IPS DF 6.9 (cell line): ENCODE results near the gene METTL3.

Experiments
- DNase-seq: peaks from one replicate; pipeline ENCODE4 v3.0.0-alpha.2; 2013; ENCODE audit warnings: low read depth, low spot score
- H3K27ac ChIP-seq: one replicate; pipeline ENCODE4 v1.5.1; 2013; ENCODE audit warnings: low read length, control low read depth
- H3K27me3 ChIP-seq: 2 replicates; pipeline ENCODE4 v1.6.1; 2013; ENCODE audit warnings: mild to moderate bottlenecking, low read length; ENCODE audit not compliant: control insufficient read depth, insufficient read depth
- H3K36me3 ChIP-seq: 2 replicates; pipeline ENCODE4 v1.6.1; 2013; ENCODE audit warnings: low read length; ENCODE audit not compliant: control insufficient read depth, insufficient read depth
- H3K4me1 ChIP-seq: 2 replicates; pipeline ENCODE4 v1.6.1; 2013; ENCODE audit warnings: low read length; ENCODE audit not compliant: control insufficient read depth, insufficient read depth
- H3K4me3 ChIP-seq: 2 replicates; pipeline ENCODE4 v1.5.1; 2013; ENCODE audit warnings: mild to moderate bottlenecking, low read length
- H3K9me3 ChIP-seq: 2 replicates; pipeline ENCODE4 v1.6.1; 2013; ENCODE audit warnings: low read length, inconsistent platforms; ENCODE audit not compliant: control insufficient read depth, insufficient read depth
- WGBS: extraction: QIAGEN DNeasy Blood & Tissue Kit; methylation state at CpG from one replicate; pipeline ENCODE4 v1.1.7; 2013; ENCODE audit warnings: mixed read lengths, missing lambda C conversion rate; ENCODE audit not compliant: insufficient read length, insufficient coverage; 5-methylcytosine and 5-hydroxymethylcytosine counted together

METTL3 gene

GRCh38 chr14:21476925-21477681, 34.0 kb downstream of the METTL3 start, which contains the start of the genes RAB2B and TOX4:
Gene RAB2B, minus strand, starts transcription at chr14:21476959. Its CDS starts 87 bp downstream, at chr14:21476872.
Gene TOX4, plus strand, starts transcription at chr14:21477195. Its CDS starts 84 bp downstream, at chr14:21477279.
- H3K27ac ChIP-seq = no peak within 1 kb of the TSS
- no CpG with 5 or more reads among the region's 49 CpGs for WGBS
- no peaks in the 10 kb centered on the region for H3K27me3 ChIP-seq
- no peaks in the 10 kb centered on the region for H3K36me3 ChIP-seq
- no peaks in the 10 kb centered on the region for H3K9me3 ChIP-seq
- peak; percentile 100 for DNase-seq
- H3K4me3 ChIP-seq = peak within 1 kb of the TSS; percentile 88
- no peaks in the 10 kb centered on the region for H3K4me1 ChIP-seq

- Histone ChIP-seq H3K27ac (no peak overlapping the region), H3K4me3 (peak overlapping the region; percentile 88; the same call in 1 of the 2 replicates), H3K4me1 (no peaks in the 10 kb centered on the region), H3K9me3 (no peaks in the 10 kb centered on the region), H3K36me3 (no peaks in the 10 kb centered on the region), H3K27me3 (no peaks in the 10 kb centered on the region)
- DNase-seq = no peak
- no CpG with 5 or more reads among the region's 27 CpGs for WGBS
Measured at GRCh38 chr14:21476523-21476924, 34.6 kb downstream of the METTL3 start.

GRCh38 chr14:21475767-21476522, 35.2 kb downstream of the METTL3 start:
- H3K9me3 ChIP-seq = no peaks in the 10 kb centered on the region
- DNase-seq = no peak
- WGBS = 100% methylated on average over 4 of the region's 10 CpGs
- no peaks in the 10 kb centered on the region for H3K27me3 ChIP-seq
- no peak overlapping the region for H3K27ac ChIP-seq
- no peaks in the 10 kb centered on the region for H3K4me1 ChIP-seq
- H3K4me3 ChIP-seq = peak overlapping the region; percentile 88; the same call in 1 of the 2 replicates
- H3K36me3 ChIP-seq = no peaks in the 10 kb centered on the region

GRCh38 chr14:21467616-21468015, 43.5 kb downstream of the METTL3 start:
- Histone ChIP-seq H3K27me3 (no peaks in the 10 kb centered on the region), H3K4me1 (no peaks in the 10 kb centered on the region), H3K4me3 (no peak overlapping the region), H3K36me3 (peaks cover 7% of the 10 kb centered on the region; the same call in 1 of the 2 replicates), H3K9me3 (no peaks in the 10 kb centered on the region), H3K27ac (no peak overlapping the region)
- no CpG with 5 or more reads among the region's 1 CpG for WGBS
- no peak for DNase-seq

- H3K27me3 ChIP-seq = no peaks in the 10 kb centered on the region
- no CpG with 5 or more reads among the region's 36 CpGs for WGBS
- H3K4me3 ChIP-seq = peak within 1 kb of the TSS; percentile 82
- peak; percentile 100 for DNase-seq
- no peaks in the 10 kb centered on the region for H3K9me3 ChIP-seq
- H3K36me3 ChIP-seq = no peaks in the 10 kb centered on the region; the same call in 1 of the 2 replicates
- no peak within 1 kb of the TSS for H3K27ac ChIP-seq
- 0 out of 2 replicates have a peak, but pooled peaks cover 1% of the 10 kb centered on the region for H3K4me1 ChIP-seq
Measured at GRCh38 chr14:21455912-21456667, 55.0 kb downstream of the METTL3 start, which contains the start of gene CHD8. Gene CHD8, minus strand, starts transcription at chr14:21456123. Its CDS starts 24,480 bp downstream, at chr14:21431643.

- no CpG with 5 or more reads among the region's 17 CpGs for WGBS
- no peaks in the 10 kb centered on the region for H3K27me3 ChIP-seq
- 0 out of 2 replicates have a peak, but pooled peaks cover 1% of the 10 kb centered on the region for H3K4me1 ChIP-seq
- H3K27ac ChIP-seq = no peak overlapping the region
- peak overlapping the region; percentile 82 for H3K4me3 ChIP-seq
- no peak for DNase-seq
- no peaks in the 10 kb centered on the region for H3K9me3 ChIP-seq
- H3K36me3 ChIP-seq = no peaks in the 10 kb centered on the region
Measured at GRCh38 chr14:21455592-21455911, 55.6 kb downstream of the METTL3 start.

GRCh38 chr14:21454843-21455544, 56.1 kb downstream of the METTL3 start:
- Histone ChIP-seq H3K9me3 (no peaks in the 10 kb centered on the region), H3K36me3 (no peaks in the 10 kb centered on the region), H3K4me3 (peak overlapping the region; percentile 82; the same call in 1 of the 2 replicates), H3K27me3 (no peaks in the 10 kb centered on the region), H3K4me1 (0 out of 2 replicates have a peak, but pooled peaks cover 1% of the 10 kb centered on the region), H3K27ac (no peak overlapping the region)
- whole genome bisulfite sequencing = no CpG with 5 or more reads among the region's 15 CpGs
- DNase-seq = no peak

- DNase-seq = no peak
- Histone ChIP-seq H3K36me3 (no peaks in the 10 kb centered on the region), H3K4me3 (no peak overlapping the region), H3K9me3 (no peaks in the 10 kb centered on the region), H3K27me3 (no peaks in the 10 kb centered on the region), H3K4me1 (peaks cover 1% of the 10 kb centered on the region; the same call in 1 of the 2 replicates), H3K27ac (no peak overlapping the region)
- no CpG with 5 or more reads among the region's 1 CpG for WGBS
Measured at GRCh38 chr14:21449899-21450216, 61.3 kb downstream of the METTL3 start.
